HL-60 (cell line): ENCODE results near the gene LMBR1L.

Source experiments
- POLR2AphosphoS5 ChIP-seq: IDR thresholded peaks from 2 replicates; pipeline ENCODE4 v1.6.1; 2012; ENCODE audit warnings: low read depth
- SPI1 ChIP-seq: IDR thresholded peaks from 2 replicates; pipeline ENCODE4 v1.6.1; 2012; ENCODE audit warnings: low read depth, mild to moderate bottlenecking, borderline replicate concordance
- TF ChIP-seq, protein P1 (sequence below): IDR thresholded peaks from one replicate; pipeline ENCODE4 v1.5.1; 2011; ENCODE audit warnings: low read length, control low read depth, inconsistent platforms; ENCODE audit not compliant: insufficient read depth
- TF ChIP-seq, protein P2 (sequence below): IDR thresholded peaks from 2 replicates; pipeline ENCODE4 v1.6.1; 2012; ENCODE audit warnings: low read depth; ENCODE audit not compliant: insufficient replicate concordance

DNA sequence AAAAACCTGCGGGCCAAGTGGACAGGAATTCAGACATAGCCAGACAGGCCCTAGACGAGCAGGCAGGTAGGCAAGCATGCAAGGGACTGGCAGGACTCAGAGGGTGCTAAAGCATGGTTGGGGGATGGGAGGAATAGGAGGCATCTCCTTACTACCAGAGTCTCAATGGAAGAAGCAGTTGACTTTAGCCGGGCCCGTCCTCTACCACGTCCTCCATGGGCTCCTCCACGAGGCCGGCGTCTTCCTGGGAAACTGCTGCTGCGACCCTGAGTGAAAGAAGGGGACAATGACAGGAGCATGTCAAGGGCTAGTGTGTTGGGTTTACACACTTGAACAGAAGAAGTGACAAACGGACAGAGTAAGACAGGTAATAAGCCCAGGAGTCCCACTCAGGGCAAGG is 61.7 kb downstream of the LMBR1L start:
- TF ChIP-seq, protein P1, sequence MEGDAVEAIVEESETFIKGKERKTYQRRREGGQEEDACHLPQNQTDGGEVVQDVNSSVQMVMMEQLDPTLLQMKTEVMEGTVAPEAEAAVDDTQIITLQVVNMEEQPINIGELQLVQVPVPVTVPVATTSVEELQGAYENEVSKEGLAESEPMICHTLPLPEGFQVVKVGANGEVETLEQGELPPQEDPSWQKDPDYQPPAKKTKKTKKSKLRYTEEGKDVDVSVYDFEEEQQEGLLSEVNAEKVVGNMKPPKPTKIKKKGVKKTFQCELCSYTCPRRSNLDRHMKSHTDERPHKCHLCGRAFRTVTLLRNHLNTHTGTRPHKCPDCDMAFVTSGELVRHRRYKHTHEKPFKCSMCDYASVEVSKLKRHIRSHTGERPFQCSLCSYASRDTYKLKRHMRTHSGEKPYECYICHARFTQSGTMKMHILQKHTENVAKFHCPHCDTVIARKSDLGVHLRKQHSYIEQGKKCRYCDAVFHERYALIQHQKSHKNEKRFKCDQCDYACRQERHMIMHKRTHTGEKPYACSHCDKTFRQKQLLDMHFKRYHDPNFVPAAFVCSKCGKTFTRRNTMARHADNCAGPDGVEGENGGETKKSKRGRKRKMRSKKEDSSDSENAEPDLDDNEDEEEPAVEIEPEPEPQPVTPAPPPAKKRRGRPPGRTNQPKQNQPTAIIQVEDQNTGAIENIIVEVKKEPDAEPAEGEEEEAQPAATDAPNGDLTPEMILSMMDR: no peak
- TF ChIP-seq POLR2AphosphoS5: no peak
- TF ChIP-seq, protein P2, sequence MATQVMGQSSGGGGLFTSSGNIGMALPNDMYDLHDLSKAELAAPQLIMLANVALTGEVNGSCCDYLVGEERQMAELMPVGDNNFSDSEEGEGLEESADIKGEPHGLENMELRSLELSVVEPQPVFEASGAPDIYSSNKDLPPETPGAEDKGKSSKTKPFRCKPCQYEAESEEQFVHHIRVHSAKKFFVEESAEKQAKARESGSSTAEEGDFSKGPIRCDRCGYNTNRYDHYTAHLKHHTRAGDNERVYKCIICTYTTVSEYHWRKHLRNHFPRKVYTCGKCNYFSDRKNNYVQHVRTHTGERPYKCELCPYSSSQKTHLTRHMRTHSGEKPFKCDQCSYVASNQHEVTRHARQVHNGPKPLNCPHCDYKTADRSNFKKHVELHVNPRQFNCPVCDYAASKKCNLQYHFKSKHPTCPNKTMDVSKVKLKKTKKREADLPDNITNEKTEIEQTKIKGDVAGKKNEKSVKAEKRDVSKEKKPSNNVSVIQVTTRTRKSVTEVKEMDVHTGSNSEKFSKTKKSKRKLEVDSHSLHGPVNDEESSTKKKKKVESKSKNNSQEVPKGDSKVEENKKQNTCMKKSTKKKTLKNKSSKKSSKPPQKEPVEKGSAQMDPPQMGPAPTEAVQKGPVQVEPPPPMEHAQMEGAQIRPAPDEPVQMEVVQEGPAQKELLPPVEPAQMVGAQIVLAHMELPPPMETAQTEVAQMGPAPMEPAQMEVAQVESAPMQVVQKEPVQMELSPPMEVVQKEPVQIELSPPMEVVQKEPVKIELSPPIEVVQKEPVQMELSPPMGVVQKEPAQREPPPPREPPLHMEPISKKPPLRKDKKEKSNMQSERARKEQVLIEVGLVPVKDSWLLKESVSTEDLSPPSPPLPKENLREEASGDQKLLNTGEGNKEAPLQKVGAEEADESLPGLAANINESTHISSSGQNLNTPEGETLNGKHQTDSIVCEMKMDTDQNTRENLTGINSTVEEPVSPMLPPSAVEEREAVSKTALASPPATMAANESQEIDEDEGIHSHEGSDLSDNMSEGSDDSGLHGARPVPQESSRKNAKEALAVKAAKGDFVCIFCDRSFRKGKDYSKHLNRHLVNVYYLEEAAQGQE: no peak
- no peak for TF ChIP-seq SPI1
